A549 (cell line): ENCODE data around the gene MYO1D. TPM values are rescaled to one million over a fixed set of nuclear protein-coding genes. Genes with fewer than 3 reads are reported as not detected.

Source experiments
- ATAC-seq, 2 experiments: fragments of 200-7000 bp in 1 of 2; fragments of >200 bp in 1 of 2; cut with Nextera tagmentation in 1 of 2; cut with Tn5 transposase in 1 of 2; 3 replicates each; pipeline versions ENCODE4 v1.8.0 to v1.9.1; 2018 to 2020; ENCODE audit warnings: mild to moderate bottlenecking in 1 of 2, moderate library complexity in 1 of 2
- CTCF ChIA-PET: fragments of 300-600 bp; sonication (Branson Sonifier 250); formaldehyde crosslinking; extraction: SDS; loops from one replicate; lab custom pipeline; 2021; ENCODE audit warnings: antibody characterized with exemption, inconsistent platforms; lab: Yijun Ruan, JAX
- POLR2A ChIA-PET: fragments of 350-600 bp; formaldehyde crosslinking; extraction: SDS; loops from one replicate; lab custom pipeline; 2021; ENCODE audit warnings: antibody characterized with exemption, inconsistent platforms; lab: Yijun Ruan, JAX
- DNase-seq, 2 experiments: peaks; one replicate each; pipeline versions ENCODE4 v3.0.0 to v3.0.0-alpha.2; 2011 to 2016; ENCODE audit warnings: low read depth in 1 of 2, low spot score in 1 of 2
- FAIRE-seq: peaks from 2 replicates; lab custom pipeline; 2011; peaks lifted over from hg19 to GRCh38; lab: Jason Lieb, UNC
- H3K27ac ChIP-seq, 2 experiments: fragments of >200 bp; sonication (Bioruptor Twin); formaldehyde crosslinking; 3 replicates each; pipeline ENCODE4 v1.5.1; 2016 to 2017
- H3K4me1 ChIP-seq: fragments of >200 bp; sonication (Bioruptor Twin); formaldehyde crosslinking; 3 replicates; pipeline ENCODE4 v1.6.1; 2016
- H3K4me2 ChIP-seq: fragments of >200 bp; sonication (Bioruptor Twin); formaldehyde crosslinking; 3 replicates; pipeline ENCODE4 v1.6.1; 2016
- H3K4me3 ChIP-seq: fragments of >200 bp; sonication (Bioruptor Twin); formaldehyde crosslinking; 3 replicates; pipeline ENCODE4 v1.5.1; 2016
- H3K9me3 ChIP-seq: fragments of >200 bp; sonication (Bioruptor Twin); formaldehyde crosslinking; 3 replicates; pipeline ENCODE4 v1.6.1; 2016
- BCL3 ChIP-seq: fragments of >200 bp; sonication (Bioruptor Twin); formaldehyde crosslinking; IDR thresholded peaks from 3 replicates; pipeline ENCODE4 v1.6.1; 2016
- CBX2 ChIP-seq: fragments of 200-600 bp; sonication (generic); IDR thresholded peaks from 2 replicates; pipeline ENCODE4 v1.6.1; 2016; ENCODE audit warnings: low read depth, mild to moderate bottlenecking, borderline replicate concordance
- CHD2 ChIP-seq: fragments of 150-350 bp; IDR thresholded peaks from 2 replicates; pipeline ENCODE4 v1.6.1; 2014; ENCODE audit warnings: low read length; ENCODE audit not compliant: partially characterized antibody
- EHMT2 ChIP-seq: fragments of 200-600 bp; sonication (generic); IDR thresholded peaks from 2 replicates; pipeline ENCODE4 v1.6.1; 2016; ENCODE audit warnings: antibody characterized with exemption, low read depth, mild to moderate bottlenecking, moderate library complexity
- ESRRA ChIP-seq: fragments of 150-350 bp; IDR thresholded peaks from 2 replicates; pipeline ENCODE4 v1.6.1; 2014; ENCODE audit warnings: mild to moderate bottlenecking, low read length, borderline replicate concordance
- FOSB ChIP-seq: fragments of 250-450 bp; sonication (Bioruptor Pico); IDR thresholded peaks from 2 replicates; pipeline ENCODE4 v1.5.0; 2020; ENCODE audit warnings: mild to moderate bottlenecking, moderate library complexity
- GATA3 ChIP-seq: IDR thresholded peaks from 2 replicates; pipeline ENCODE4 v1.6.1; 2012; ENCODE audit warnings: borderline replicate concordance
- HEYL ChIP-seq: fragments of 250-450 bp; sonication (Bioruptor Pico); IDR thresholded peaks from 2 replicates; pipeline ENCODE4 v1.8.0; 2021; ENCODE audit warnings: mild to moderate bottlenecking, moderate library complexity
- HOXB13 ChIP-seq: fragments of 250-450 bp; sonication (Bioruptor Pico); IDR thresholded peaks from 2 replicates; pipeline ENCODE4 v1.5.0; 2020; ENCODE audit warnings: low read depth, mild to moderate bottlenecking, moderate library complexity
- JUNB ChIP-seq: fragments of >200 bp; sonication (Bioruptor Twin); formaldehyde crosslinking; IDR thresholded peaks from 2 replicates; pipeline ENCODE4 v1.6.1; 2016
- KDM5A ChIP-seq: fragments of 200-600 bp; sonication (generic); IDR thresholded peaks from 2 replicates; pipeline ENCODE4 v1.6.1; 2016; ENCODE audit warnings: antibody characterized with exemption, mild to moderate bottlenecking
- MYC ChIP-seq: IDR thresholded peaks from 2 replicates; pipeline ENCODE4 v1.6.1; 2012; ENCODE audit warnings: mild to moderate bottlenecking, inconsistent platforms, low read length, improper control_type of control experiment, borderline replicate concordance
- NPAS2 ChIP-seq: fragments of 250-450 bp; sonication (Bioruptor Pico); IDR thresholded peaks from 2 replicates; pipeline ENCODE4 v1.8.0; 2022; ENCODE audit warnings: mild to moderate bottlenecking, moderate library complexity, borderline replicate concordance
- PBX3 ChIP-seq: IDR thresholded peaks from 2 replicates; pipeline ENCODE4 v1.6.1; 2012
- POLR2AphosphoS2 ChIP-seq: conservative IDR thresholded peaks from 2 replicates; pipeline ENCODE4 v1.6.1; 2012; ENCODE audit warnings: low read length, improper control_type of control experiment, inconsistent platforms
- RAD21 ChIP-seq, 2 experiments: fragments of >200 bp in 1 of 2; sonication (Bioruptor Twin) in 1 of 2; formaldehyde crosslinking in 1 of 2; IDR thresholded peaks in 1 of 2; conservative IDR thresholded peaks in 1 of 2; 2 replicates in 1 of 2; 3 replicates in 1 of 2; pipeline ENCODE4 v1.6.1; 2012 to 2018; ENCODE audit warnings: inconsistent platforms in 1 of 2
- SREBF2 ChIP-seq: fragments of 450-650 bp; IDR thresholded peaks from 2 replicates; pipeline ENCODE4 v1.6.1; 2014; ENCODE audit warnings: mild to moderate bottlenecking, moderate library complexity
- TFCP2L1 ChIP-seq: fragments of 250-450 bp; sonication (Bioruptor Pico); IDR thresholded peaks from 2 replicates; pipeline ENCODE4 v1.5.0; 2021; ENCODE audit warnings: mild to moderate bottlenecking
- USF2 ChIP-seq: fragments of 450-650 bp; IDR thresholded peaks from 2 replicates; pipeline ENCODE4 v1.6.1; 2014; ENCODE audit warnings: antibody characterized with exemption
- ZC3H11A ChIP-seq: fragments of 450-650 bp; IDR thresholded peaks from 2 replicates; pipeline ENCODE4 v1.6.1; 2014; ENCODE audit warnings: antibody characterized with exemption, mild to moderate bottlenecking
- ZNF302 ChIP-seq: fragments of 250-450 bp; sonication (Bioruptor Pico); IDR thresholded peaks from 2 replicates; pipeline ENCODE4 v1.9.0; 2021; ENCODE audit warnings: inconsistent platforms, mild to moderate bottlenecking, moderate library complexity
- WGBS: methylation state at CpG from one replicate; pipeline ENCODE4 v1.1.6; 2017; ENCODE audit errors: missing lambda C conversion rate; 5-methylcytosine and 5-hydroxymethylcytosine counted together
- polyA plus RNA-seq, 4 experiments: library from polyadenylated mRNA; depleted of rRNA in 3 of 4; stranded (reverse); fragments of >200 nt; fragmentation: RNase III in 1 of 4; extraction: RNeasy Plus Mini Kit Qiagen cat#74134 plus additional on column Dnase treatment in 1 of 4; gene quantifications; 2 replicates in 3 of 4; 3 replicates in 1 of 4; pipeline ENCODE4 v1.2.3, GENCODE V29; 2011 to 2017
- TF ChIP-seq, protein P1 (sequence below): fragments of 250-450 bp; sonication (Bioruptor Pico); IDR thresholded peaks from 2 replicates; pipeline ENCODE4 v1.5.0; 2021; ENCODE audit warnings: mild to moderate bottlenecking, moderate library complexity, borderline replicate concordance

Gene MYO1D
- polyA plus RNA-seq, 2 of the 4 experiments (the other 2 are of a cell fraction), result 2.8 to 4.2 TPM

- POLR2A ChIA-PET, result no interaction called here
- H3K4me3 ChIP-seq, result no peak overlapping the region
- FAIRE-seq, result no peak
- CTCF ChIA-PET, result interaction anchor here (1.3 to 9.4 kb wide), 3 partner anchors 11 to 81 kb away, joined by 3 to 61 read pairs (median 3); no protein-coding TSS in a partner anchor
- TF ChIP-seq HEYL (no peak), BCL3 (no peak), ZC3H11A (no peak), SREBF2 (no peak), EHMT2 (no peak), FOSB (no peak)
- TF ChIP-seq, protein P1, sequence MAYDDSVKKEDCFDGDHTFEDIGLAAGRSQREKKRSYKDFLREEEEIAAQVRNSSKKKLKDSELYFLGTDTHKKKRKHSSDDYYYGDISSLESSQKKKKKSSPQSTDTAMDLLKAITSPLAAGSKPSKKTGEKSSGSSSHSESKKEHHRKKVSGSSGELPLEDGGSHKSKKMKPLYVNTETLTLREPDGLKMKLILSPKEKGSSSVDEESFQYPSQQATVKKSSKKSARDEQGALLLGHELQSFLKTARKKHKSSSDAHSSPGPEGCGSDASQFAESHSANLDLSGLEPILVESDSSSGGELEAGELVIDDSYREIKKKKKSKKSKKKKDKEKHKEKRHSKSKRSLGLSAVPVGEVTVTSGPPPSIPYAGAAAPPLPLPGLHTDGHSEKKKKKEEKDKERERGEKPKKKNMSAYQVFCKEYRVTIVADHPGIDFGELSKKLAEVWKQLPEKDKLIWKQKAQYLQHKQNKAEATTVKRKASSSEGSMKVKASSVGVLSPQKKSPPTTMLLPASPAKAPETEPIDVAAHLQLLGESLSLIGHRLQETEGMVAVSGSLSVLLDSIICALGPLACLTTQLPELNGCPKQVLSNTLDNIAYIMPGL (CRISPR knock-in tag), result no peak
- TF ChIP-seq, all 56 proteins: peak for 0
- DNase-seq (no peak), ATAC-seq (no peak)
- Histone ChIP-seq H3K4me1 (no peaks in the 10 kb centered on the region), H3K4me2 (no peak overlapping the region), H3K9me3 (no peaks in the 10 kb centered on the region), H3K27ac (no peak overlapping the region)
- WGBS, result 75% methylated on average over 11 of the region's 11 CpGs
Measured at GRCh38 chr17:32795339-32795979, 81.5 kb downstream of the MYO1D start.

DNA sequence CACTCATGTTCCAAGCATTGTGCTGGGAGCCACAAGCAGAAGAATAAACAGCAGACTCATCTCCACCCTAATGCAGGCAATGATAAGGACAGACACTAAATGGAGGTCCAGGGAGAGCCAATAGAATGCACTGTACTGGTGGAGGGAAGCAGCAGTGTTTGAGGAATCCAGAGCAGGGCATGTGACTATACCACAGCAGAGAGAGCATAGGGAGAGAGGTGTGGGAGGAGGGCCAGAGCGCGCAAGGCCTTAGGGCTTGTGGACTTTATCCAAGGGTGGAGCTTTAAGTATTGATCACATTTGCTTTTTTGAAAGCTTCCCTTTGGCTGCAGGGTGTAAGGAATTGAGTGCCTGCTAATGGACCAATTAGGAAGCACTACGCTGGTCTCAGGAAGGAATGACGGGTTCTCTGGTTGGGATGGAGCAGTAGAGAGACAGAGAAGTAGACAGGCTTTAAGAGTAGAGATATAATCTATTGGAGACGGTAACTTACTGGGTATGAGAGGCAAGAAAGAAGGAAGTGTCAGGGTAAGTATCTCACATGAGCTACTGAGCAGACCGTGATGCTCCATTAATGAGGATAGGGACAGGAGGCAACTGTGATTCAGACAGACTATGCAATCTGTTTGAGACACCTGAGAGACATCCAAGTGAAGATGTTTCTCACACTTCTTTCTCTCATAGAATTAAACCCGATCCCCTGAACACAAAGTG, 82.2 kb downstream of the MYO1D start:
- Histone ChIP-seq H3K4me3 (no peak overlapping the region), H3K4me1 (no peaks in the 10 kb centered on the region), H3K4me2 (no peak overlapping the region), H3K27ac (no peak overlapping the region), H3K9me3 (no peaks in the 10 kb centered on the region)
- TF ChIP-seq USF2 (no peak), POLR2AphosphoS2 (no peak), HOXB13 (CRISPR knock-in tag) (no peak), JUNB (no peak), ZNF302 (CRISPR knock-in tag) (no peak)
- no peak for FAIRE-seq
- WGBS, result 86% methylated on average over 7 of the region's 7 CpGs
- DNase-seq, result no peak
- ChIA-PET CTCF (interaction anchor here (0.6 to 9.4 kb wide), 4 partner anchors 12 to 931 kb away, joined by 3 to 61 read pairs (median 3); no protein-coding TSS in a partner anchor), POLR2A (no interaction called here)
- ATAC-seq, result peak; percentile 39 to 43; a peak in 2 of 6 replicates

- H3K9me3 ChIP-seq, result no peaks in the 10 kb centered on the region
- ChIA-PET POLR2A (no interaction called here), CTCF (interaction anchor here (0.6 to 9.4 kb wide), 5 partner anchors 11 to 932 kb away, joined by 3 to 61 read pairs (median 3); no protein-coding TSS in a partner anchor)
- 62% methylated on average over 4 of the region's 4 CpGs for WGBS
- FAIRE-seq, result no peak
- no peak overlapping the region for H3K4me2 ChIP-seq
- TF ChIP-seq TFCP2L1 (CRISPR knock-in tag) (no peak), CBX2 (no peak), ZC3H11A (no peak), MYC (no peak), BCL3 (no peak), EHMT2 (no peak), PBX3 (no peak), KDM5A (no peak), GATA3 (no peak), RAD21 (conservative IDR thresholded peaks at IDR 0.05 in 1 of 2, IDR thresholded peaks at IDR 0.05 in 1 of 2) (no peak), NPAS2 (CRISPR knock-in tag) (no peak), CHD2 (no peak), ESRRA (no peak)
- ATAC-seq, result no peak
- no peaks in the 10 kb centered on the region for H3K4me1 ChIP-seq
- no peak overlapping the region for H3K4me3 ChIP-seq
- DNase-seq, result no peak
- no peak overlapping the region for H3K27ac ChIP-seq
Measured at GRCh38 chr17:32793841-32794240, 83.1 kb downstream of the MYO1D start.
